Measurements from ENCODE around the gene TJAP1.

Gene TJAP1

DNA sequence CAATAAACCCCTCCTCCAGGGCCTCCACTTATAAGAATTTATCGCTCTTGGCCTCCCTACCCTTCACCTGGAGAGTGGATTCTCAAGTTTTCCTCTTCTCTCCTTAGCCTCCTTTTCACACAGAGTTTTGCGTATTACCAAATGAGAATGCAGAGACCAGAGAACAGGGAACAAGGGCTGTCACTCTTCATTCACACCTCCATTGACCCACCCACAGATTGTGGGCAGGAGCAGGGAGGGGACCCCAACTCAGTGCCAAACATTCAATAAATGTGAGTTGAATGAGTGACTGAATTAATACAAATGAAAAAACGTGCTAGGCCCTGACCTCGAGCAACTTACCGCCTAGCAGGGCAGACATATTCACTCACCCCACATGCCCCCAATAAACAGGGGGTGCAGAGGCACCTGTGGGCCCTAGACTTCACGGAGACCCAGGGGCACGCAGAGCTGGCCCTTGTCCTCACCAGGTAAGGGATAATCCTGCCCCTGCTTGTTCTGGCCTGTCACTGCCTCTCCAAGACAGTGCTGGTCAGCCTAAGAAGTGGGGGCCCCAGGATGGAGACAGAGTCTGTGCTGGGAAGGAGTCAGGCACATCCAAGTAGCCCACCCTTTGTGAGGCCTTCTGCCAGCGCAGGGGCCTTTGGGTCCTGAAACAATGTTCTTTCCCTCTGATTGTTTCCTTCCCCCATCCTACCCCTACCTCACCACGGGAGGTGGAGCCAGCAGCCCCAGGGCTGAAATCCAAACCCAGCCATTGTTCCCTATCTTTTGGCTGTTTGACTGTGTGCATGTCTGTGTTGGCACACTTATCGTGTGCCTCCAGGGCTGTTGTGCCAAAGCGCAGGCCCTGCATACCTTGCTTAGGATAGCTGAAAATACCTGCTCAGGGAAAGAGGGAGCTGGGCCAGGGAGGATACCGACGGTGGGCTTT lies 8.4 kb upstream of the TJAP1 start:
- H3K36me3 ChIP-seq, result no peaks in the 10 kb centered on the region
- H3K9me3 ChIP-seq (ENCODE audit: severe bottlenecking), result no peaks in the 10 kb centered on the region
- DNase-seq, result no peak
- no peak overlapping the region; the same call in 1 of the 2 replicates for H3K27ac ChIP-seq
- TF ChIP-seq, protein P1, sequence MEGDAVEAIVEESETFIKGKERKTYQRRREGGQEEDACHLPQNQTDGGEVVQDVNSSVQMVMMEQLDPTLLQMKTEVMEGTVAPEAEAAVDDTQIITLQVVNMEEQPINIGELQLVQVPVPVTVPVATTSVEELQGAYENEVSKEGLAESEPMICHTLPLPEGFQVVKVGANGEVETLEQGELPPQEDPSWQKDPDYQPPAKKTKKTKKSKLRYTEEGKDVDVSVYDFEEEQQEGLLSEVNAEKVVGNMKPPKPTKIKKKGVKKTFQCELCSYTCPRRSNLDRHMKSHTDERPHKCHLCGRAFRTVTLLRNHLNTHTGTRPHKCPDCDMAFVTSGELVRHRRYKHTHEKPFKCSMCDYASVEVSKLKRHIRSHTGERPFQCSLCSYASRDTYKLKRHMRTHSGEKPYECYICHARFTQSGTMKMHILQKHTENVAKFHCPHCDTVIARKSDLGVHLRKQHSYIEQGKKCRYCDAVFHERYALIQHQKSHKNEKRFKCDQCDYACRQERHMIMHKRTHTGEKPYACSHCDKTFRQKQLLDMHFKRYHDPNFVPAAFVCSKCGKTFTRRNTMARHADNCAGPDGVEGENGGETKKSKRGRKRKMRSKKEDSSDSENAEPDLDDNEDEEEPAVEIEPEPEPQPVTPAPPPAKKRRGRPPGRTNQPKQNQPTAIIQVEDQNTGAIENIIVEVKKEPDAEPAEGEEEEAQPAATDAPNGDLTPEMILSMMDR (IDR thresholded peaks at IDR 0.05; ENCODE audit: low read depth, low read length), result no peak
- no peaks in the 10 kb centered on the region for H3K27me3 ChIP-seq (ENCODE audit: insufficient read depth, low read depth, severe bottlenecking)
- no peak overlapping the region for H3K4me3 ChIP-seq (ENCODE audit: low read depth, low read length)

DNA sequence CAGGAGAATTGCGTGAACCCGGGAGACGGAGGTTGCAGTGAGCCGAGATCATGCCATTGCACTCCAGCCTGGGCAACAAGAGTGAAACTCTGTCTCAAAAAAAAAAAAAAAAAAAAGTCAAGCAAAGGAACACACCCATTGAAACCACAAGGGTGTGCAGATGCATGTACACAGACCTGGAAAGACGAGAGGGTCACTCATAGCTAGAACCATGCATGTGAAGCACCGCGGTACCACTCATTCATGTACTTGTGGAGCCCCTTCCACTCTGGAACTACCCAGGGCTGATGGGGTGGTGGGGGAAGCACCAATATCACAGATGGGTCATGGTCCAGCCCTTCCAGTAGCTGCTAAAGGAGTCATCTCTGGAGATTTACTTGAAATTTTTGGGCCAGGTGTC lies 7.4 kb upstream of the TJAP1 start:
- Histone ChIP-seq H3K4me3 (ENCODE audit: low read depth, low read length) (no peak overlapping the region), H3K27ac (no peak overlapping the region), H3K9me3 (ENCODE audit: severe bottlenecking) (no peaks in the 10 kb centered on the region), H3K27me3 (ENCODE audit: insufficient read depth, low read depth, severe bottlenecking) (no peaks in the 10 kb centered on the region), H3K36me3 (no peaks in the 10 kb centered on the region)
- no peak for DNase-seq
- TF ChIP-seq, protein P1 (IDR thresholded peaks at IDR 0.05; ENCODE audit: low read depth, low read length), result no peak

DNA sequence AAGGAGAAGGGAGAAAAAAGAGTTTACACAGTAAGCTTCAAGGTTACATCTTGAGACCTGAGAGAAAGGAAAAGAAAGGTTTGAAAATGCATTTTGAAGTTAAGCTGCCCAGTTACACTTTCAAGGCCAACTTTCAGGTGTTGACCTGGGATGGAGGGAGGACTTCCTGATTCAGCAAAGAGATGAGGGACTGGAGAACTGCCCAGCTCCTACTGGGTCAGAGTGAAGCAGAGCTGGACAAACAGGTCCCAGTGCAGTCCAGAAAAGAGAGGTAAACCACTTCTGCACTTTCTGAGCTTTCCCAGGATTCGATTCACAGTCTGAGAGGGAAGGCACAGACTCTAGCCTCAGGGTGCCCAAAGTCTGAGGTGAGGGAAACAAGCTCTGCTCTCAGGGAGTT lies 6.0 kb upstream of the TJAP1 start:
- TF ChIP-seq, protein P1 (IDR thresholded peaks at IDR 0.05; ENCODE audit: low read depth, low read length), result no peak
- no peak overlapping the region for H3K4me3 ChIP-seq (ENCODE audit: low read depth, low read length)
- H3K27ac ChIP-seq, result no peak overlapping the region
- no peaks in the 10 kb centered on the region for H3K9me3 ChIP-seq (ENCODE audit: severe bottlenecking)
- H3K36me3 ChIP-seq, result no peaks in the 10 kb centered on the region
- H3K27me3 ChIP-seq (ENCODE audit: insufficient read depth, low read depth, severe bottlenecking), result no peaks in the 10 kb centered on the region
- no peak for DNase-seq

DNA sequence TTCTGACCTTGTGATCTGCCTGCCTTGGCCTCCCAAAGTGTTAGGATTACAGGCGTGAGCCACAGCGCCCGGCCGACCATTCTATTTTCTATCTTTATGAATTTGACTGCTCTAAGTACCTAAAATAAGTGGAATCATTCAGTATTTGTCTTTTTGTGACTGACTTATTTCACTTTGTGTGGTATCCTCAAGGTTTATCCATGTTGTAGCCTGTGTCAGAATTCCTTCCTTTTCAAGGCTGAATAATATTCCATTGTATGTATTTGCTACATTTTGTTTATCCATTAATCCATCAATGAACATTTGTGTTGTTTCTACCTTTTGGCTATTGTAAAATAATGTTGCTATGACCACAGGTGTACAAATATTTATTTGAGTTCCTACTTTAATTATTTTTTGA lies 4.9 kb upstream of the TJAP1 start:
- TF ChIP-seq, protein P1 (IDR thresholded peaks at IDR 0.05; ENCODE audit: low read depth, low read length), result no peak
- Histone ChIP-seq H3K36me3 (no peaks in the 10 kb centered on the region), H3K4me3 (ENCODE audit: low read depth, low read length) (no peak overlapping the region), H3K9me3 (ENCODE audit: severe bottlenecking) (no peaks in the 10 kb centered on the region), H3K27me3 (ENCODE audit: insufficient read depth, low read depth, severe bottlenecking) (no peaks in the 10 kb centered on the region), H3K27ac (no peak overlapping the region)
- no peak for DNase-seq

DNA sequence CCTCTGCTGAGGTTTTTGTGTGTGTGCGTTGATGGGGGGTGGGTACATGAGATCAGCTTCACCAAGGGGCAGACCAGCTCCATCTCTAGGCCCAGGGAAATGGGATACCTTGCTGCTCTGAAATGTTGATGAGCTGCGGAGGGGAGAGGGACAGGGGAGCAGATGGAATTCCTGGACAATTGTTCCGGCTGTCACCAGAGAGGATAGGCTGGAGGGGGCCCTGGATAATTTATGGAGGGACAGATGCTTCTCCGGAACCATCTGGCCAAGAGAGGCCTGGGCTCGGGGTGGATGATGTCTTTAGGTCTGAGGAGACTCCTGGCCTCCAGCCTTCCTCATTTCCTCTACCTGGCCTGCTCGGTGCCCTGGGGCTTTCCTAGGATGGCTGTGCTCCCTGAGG lies 1.9 kb upstream of the TJAP1 start:
- TF ChIP-seq, protein P1 (IDR thresholded peaks at IDR 0.05; ENCODE audit: low read depth, low read length), result no peak

More for the DNA sequence above, 1.9 kb upstream of the TJAP1 start:
- Histone ChIP-seq H3K27ac (peak overlapping the region; percentile 1), H3K36me3 (peaks cover 22% of the 10 kb centered on the region), H3K27me3 (ENCODE audit: insufficient read depth, low read depth, severe bottlenecking) (no peaks in the 10 kb centered on the region), H3K4me3 (ENCODE audit: low read depth, low read length) (no peak overlapping the region), H3K9me3 (ENCODE audit: severe bottlenecking) (no peaks in the 10 kb centered on the region)
- DNase-seq, result peak; percentile 76

Data from WERI-Rb-1 (cell line).